AG09319 (cell line): ENCODE data around the gene TPH1.

ENCODE experiments used
- DNase-seq: peaks from one replicate; pipeline ENCODE4 v3.0.0-alpha.2; 2010; ENCODE audit warnings: low read depth; ENCODE audit errors: extremely low read depth
- TF ChIP-seq, protein P1 (sequence below): IDR thresholded peaks from 2 replicates; pipeline ENCODE4 v1.5.1; 2011; ENCODE audit warnings: low read depth, mild to moderate bottlenecking, inconsistent platforms, low read length, moderate library complexity

The TPH1 gene

DNA sequence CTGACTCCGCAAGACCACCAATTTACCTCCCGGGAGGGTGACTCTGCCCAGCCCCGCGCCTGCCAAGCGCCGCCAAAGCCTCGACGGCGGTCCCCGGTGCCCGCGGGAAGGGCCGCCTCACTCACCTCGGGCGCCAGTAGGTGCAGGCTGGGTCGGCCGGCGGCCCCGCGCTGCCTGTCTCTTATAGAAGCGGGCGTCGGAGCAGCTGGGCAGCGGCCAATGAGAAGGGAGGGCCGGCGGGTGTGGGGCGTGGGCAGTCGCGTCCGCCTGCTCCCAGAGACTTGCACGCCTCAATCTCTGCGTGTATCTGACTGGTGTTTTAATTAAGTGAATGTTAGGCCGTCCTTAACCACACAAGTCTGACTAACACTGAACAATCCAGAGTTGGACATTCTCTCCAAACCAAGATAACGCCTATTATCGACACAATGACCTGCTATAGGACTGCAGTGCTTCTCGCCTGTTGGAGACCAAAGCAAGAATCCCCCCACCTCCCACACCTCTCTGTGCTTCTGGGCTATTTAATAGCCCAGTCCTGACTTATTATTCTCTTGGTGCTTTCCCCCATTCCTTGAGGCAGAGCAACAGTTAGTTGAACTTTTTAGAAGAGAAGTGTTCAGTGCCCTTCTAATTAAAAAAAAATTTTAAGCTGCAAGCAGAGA is at the start of gene TPH1:
TPH1 (minus strand) TSS at position 154 of the 662 bp plus-strand sequence. CDS start 5,507 bp downstream, outside the sequence.
- TF ChIP-seq, protein P1, sequence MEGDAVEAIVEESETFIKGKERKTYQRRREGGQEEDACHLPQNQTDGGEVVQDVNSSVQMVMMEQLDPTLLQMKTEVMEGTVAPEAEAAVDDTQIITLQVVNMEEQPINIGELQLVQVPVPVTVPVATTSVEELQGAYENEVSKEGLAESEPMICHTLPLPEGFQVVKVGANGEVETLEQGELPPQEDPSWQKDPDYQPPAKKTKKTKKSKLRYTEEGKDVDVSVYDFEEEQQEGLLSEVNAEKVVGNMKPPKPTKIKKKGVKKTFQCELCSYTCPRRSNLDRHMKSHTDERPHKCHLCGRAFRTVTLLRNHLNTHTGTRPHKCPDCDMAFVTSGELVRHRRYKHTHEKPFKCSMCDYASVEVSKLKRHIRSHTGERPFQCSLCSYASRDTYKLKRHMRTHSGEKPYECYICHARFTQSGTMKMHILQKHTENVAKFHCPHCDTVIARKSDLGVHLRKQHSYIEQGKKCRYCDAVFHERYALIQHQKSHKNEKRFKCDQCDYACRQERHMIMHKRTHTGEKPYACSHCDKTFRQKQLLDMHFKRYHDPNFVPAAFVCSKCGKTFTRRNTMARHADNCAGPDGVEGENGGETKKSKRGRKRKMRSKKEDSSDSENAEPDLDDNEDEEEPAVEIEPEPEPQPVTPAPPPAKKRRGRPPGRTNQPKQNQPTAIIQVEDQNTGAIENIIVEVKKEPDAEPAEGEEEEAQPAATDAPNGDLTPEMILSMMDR = no peak
- no peak for DNase-seq

DNA sequence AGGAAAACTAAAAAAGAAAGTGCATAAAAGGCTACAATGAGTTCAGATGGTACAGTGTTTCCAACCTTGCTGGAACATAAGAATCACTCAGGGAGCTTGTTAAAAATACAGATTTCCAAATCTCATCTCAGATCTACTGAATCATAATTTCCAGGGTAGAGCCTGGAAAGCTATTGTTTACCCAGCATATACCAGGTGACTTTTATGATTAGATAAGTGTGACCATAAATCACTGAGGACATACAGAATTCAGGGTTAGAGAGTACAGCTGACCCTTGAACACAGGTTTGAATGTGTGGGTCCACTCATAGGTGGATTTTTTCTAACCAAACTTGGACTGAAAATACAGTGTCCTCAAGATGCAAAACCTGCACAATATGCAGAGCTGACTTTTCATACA is 47.9 kb upstream of the TPH1 start:
- TF ChIP-seq, protein P1 = no peak
- DNase-seq = no peak

DNA sequence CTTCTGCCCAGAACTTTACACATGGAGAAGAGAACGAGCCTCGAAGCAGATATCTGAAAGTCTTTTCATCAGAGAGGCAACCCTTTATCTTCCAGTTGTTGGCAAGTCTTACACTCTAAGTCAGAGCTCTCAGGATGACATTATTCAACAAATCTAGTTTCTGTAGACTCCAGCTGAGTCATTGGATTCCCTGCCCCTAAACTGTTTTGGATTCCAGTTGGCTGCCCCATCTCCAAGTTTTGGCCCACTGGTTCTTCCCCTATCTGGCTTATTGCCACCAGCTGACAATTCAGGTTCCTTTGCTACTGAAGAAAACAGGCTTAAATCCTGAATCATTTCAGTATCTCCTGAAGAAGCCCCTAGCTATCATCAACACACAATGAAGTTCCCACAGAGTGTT is 45.7 kb upstream of the TPH1 start:
- TF ChIP-seq, protein P1 = no peak
- no peak for DNase-seq

DNA sequence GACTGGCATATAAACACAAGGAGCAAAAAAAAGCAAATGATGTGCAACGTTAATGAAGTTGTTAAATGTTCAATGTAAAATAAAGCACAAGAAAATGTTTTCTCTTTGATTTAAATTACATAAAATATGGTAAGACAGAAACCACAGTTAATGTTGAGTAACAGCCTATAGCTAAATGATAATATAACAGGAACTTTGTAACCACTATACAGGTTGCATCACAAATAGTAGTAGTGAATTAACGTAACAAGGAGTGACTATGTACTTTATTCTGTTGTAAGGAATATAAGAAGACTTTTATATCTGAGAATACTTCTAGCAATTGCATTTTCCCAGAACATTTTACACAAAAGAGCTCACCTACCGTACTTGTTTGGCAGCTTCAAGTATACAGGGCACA is 42.9 kb upstream of the TPH1 start:
- TF ChIP-seq, protein P1 = no peak
- DNase-seq = no peak

DNA sequence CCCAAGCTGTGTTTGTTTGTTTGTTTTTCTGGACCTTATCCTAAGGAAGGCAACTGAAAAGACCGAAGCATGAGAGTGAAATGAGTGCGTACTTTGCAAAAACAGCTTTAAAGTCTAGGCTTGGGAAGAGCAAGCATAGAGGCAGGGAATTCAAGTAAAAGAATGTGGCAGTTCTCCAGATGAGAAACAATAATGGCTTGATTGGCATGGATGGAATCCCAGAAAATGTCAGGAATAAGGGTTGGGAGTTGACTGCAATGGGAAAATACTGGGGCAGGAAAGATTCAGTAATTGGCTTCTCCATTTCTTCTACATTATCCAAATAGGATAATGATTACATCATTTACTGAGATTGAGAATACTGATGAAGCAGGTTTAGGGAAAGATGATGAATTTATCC is 42.3 kb upstream of the TPH1 start:
- TF ChIP-seq, protein P1 = no peak
- no peak for DNase-seq

DNA sequence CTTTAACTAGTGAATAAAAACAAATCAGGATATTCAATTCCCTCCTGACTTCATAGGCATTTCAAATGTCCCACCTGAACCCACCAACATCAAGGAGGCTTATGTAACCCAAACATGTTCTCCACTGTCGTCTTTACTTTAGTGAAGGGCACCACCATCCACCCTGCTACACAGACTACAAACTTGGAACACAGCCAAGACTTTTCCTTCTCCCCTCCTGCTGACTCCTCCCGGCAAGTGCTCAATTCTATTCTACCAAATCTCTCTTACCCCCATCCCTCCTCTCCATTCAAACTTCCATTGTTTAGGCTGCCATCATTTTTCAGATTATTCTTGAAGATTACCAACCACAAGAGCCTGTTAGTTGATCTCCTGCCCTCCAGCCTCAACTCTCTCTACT is 35.5 kb upstream of the TPH1 start:
- DNase-seq = no peak
- TF ChIP-seq, protein P1 = no peak

DNA sequence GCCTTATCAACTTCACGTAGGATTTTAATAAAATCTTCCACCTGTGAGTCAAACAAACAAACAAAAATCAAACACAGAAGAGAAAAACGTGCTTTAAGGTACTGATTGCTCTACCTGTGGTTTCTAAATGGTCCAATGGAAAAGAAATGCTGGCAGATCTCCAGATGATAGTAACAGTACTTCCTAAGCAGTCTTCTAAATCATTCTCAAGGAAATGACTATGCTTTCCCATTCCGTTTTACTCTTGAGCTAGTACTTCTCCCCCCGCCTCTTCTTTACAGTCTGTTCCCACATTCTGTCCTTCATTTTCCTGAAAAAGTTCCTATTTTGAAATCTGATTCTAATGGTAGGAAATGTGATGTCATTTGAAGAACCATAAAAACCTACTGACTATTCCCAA is 34.4 kb upstream of the TPH1 start:
- TF ChIP-seq, protein P1 = no peak

More for the DNA sequence above, 34.4 kb upstream of the TPH1 start:
- DNase-seq = no peak
